GM06990 (cell line): Measurements from ENCODE around the gene MTA3.
"Not testable (repeated sequence)": the region's sequence is repeated elsewhere in the genome, so short reads cannot be mapped to it uniquely, and the experiment has no call there.

Experiments
- DNase-seq: peaks from one replicate; pipeline ENCODE4 v3.0.0-alpha.2; 2011; ENCODE audit not compliant: insufficient read length; ENCODE audit errors: extremely low read depth
- H3K27me3 ChIP-seq: replicated peaks from 2 replicates; pipeline ENCODE4 v1.6.0; 2011; ENCODE audit warnings: low read length; ENCODE audit not compliant: control insufficient read depth, insufficient read depth
- H3K36me3 ChIP-seq: 2 replicates; pipeline ENCODE4 v1.5.1; 2011; ENCODE audit warnings: low read length; ENCODE audit not compliant: control insufficient read depth, insufficient read depth
- H3K4me3 ChIP-seq: replicated peaks from 2 replicates; pipeline ENCODE4 v1.5.1; 2011; ENCODE audit warnings: low read depth, mild to moderate bottlenecking, control low read depth, low read length
- CTCF ChIP-seq: IDR thresholded peaks from 2 replicates; pipeline ENCODE4 v1.5.1; 2011; ENCODE audit warnings: low read length, control low read depth, mild to moderate bottlenecking, inconsistent platforms; ENCODE audit not compliant: insufficient read depth, poor library complexity, severe bottlenecking

MTA3 gene

DNA sequence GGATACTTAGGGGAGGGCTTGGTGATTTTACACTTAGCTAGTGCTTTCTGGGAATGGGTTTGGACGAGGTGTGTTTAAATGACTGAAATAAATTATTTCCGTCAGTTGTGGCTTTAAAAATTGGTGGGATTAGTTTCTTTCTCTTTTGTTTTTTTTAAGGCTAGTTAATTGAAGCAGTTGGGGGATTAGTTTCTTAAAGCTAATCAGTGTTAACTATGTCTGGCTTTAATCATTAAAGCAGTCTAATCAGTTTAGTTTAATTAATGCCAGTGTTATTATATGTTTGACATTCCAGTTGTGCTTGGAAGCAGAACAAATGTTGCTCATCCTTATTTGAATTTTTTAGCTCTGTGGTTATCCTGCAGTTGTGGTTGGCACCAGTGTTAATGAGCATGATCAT, 10.2 kb downstream of the MTA3 start:
- Histone ChIP-seq H3K36me3 (no peaks in the 10 kb centered on the region; the same call in 1 of the 2 replicates), H3K27me3 (no peaks in the 10 kb centered on the region), H3K4me3 (no peak overlapping the region)
- TF ChIP-seq CTCF, result no peak
- no peak for DNase-seq

- no peak for DNase-seq
- Histone ChIP-seq H3K36me3 (no peaks in the 10 kb centered on the region; the same call in 1 of the 2 replicates), H3K27me3 (no peaks in the 10 kb centered on the region), H3K4me3 (no peak overlapping the region)
- no peak for TF ChIP-seq CTCF
These were observed 12.8 kb downstream of the MTA3 start for GRCh38 chr2:42581257-42581656.

DNA sequence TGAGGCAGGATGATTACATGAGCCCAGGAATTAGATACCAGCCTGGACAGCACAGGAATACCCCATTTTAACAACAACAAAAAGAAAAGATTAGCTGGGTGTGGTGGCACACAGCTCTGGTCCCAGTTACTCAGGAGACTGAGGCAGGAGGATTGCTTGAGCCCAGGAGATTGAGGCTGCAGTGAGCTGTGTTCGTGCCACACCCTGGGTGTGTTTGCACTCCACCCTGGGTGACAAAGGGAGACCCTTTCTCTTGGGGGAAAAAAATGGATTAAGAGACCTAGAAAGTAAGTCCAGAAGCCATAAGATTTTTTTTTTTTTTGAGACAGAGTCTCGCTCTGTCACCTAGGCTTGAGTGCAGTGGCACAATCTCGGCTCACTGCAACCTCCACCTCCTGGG, 16.2 kb downstream of the MTA3 start:
- not testable (repeated sequence) for H3K4me3 ChIP-seq, H3K36me3 ChIP-seq, H3K27me3 ChIP-seq, DNase-seq

DNA sequence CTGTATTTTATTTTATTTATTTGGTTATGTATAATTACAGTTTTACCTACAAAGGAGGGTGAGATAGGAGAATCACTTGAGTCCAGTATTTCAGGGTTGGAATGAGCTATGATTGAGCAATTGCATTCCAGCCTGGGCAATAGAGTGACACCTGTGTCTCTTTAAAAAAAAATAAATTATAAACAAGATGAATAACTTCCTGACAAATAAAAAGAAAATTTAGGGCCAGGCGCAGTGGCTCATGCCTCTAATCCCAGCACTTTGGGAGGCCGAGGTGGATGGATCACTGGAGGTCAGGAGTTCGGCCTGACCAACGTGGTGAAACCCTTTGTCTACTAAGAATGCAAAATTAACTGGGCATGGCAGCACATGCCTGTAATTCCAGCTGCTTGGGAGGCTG, 17.3 kb downstream of the MTA3 start:
- Histone ChIP-seq H3K36me3 (no peaks in the 10 kb centered on the region), H3K27me3 (no peaks in the 10 kb centered on the region), H3K4me3 (no peak overlapping the region)
- TF ChIP-seq CTCF, result no peak
- no peak for DNase-seq

GRCh38 chr2:42587526-42588117, 19.2 kb downstream of the MTA3 start:
- Histone ChIP-seq H3K27me3 (no peaks in the 10 kb centered on the region), H3K36me3 (no peaks in the 10 kb centered on the region; the same call in 1 of the 2 replicates), H3K4me3 (no peak overlapping the region)
- DNase-seq, result no peak
- no peak for TF ChIP-seq CTCF

DNA sequence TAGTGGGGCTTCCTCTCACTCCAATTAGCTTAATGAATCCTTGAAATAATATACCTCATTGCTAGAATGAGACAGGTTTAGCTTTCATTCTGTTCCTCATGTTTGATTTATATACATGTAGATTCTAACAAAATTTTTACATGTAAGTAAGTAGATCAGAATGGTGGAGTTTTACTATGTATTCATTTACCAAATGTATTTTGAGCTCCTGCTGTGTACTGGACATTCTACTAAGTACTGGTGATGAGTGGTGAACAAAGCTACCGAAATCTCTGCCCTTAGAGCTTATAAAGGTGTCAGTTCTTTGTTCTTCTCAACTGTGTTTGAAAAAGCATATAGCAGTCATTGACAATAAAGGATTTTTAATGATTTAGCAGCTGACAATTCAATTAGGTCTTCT, 19.7 kb downstream of the MTA3 start:
- Histone ChIP-seq H3K4me3 (no peak overlapping the region), H3K36me3 (no peaks in the 10 kb centered on the region; the same call in 1 of the 2 replicates), H3K27me3 (no peaks in the 10 kb centered on the region)
- DNase-seq, result no peak
- no peak for TF ChIP-seq CTCF
